DOHH2 (cell line): Measurements from ENCODE around the gene SPNS2.

Experiments
- H3F3A ChIP-seq: fragments of 200-600 bp; sonication (generic), shearing (Covaris generic); 2 replicates; pipeline ENCODE4 v1.6.0; 2016; ENCODE audit warnings: antibody characterized with exemption, mild to moderate bottlenecking; ENCODE audit not compliant: control insufficient read depth, insufficient read depth
- H3K27ac ChIP-seq: fragments of 200-600 bp; sonication (generic); 2 replicates; pipeline ENCODE4 v1.5.1; 2014; ENCODE audit warnings: low read depth, mild to moderate bottlenecking, low read length, moderate library complexity
- H3K27me3 ChIP-seq: fragments of 200-600 bp; sonication (generic); 2 replicates; pipeline ENCODE4 v1.6.1; 2014; ENCODE audit warnings: mild to moderate bottlenecking, low read length, mixed read lengths; ENCODE audit not compliant: control insufficient read depth
- H3K36me3 ChIP-seq: fragments of 200-600 bp; sonication (generic); 2 replicates; pipeline ENCODE4 v1.6.1; 2014; ENCODE audit warnings: mild to moderate bottlenecking, low read length, moderate library complexity, mixed read lengths; ENCODE audit not compliant: control insufficient read depth
- H3K4me1 ChIP-seq: fragments of 200-600 bp; sonication (generic); 2 replicates; pipeline ENCODE4 v1.6.1; 2014; ENCODE audit warnings: mild to moderate bottlenecking, low read length, mixed read lengths; ENCODE audit not compliant: control insufficient read depth
- H3K4me2 ChIP-seq: fragments of 200-600 bp; sonication (generic); 2 replicates; pipeline ENCODE4 v1.6.0; 2014; ENCODE audit warnings: mild to moderate bottlenecking, low read length, moderate library complexity
- H3K4me3 ChIP-seq: fragments of 200-600 bp; sonication (generic); 2 replicates; pipeline ENCODE4 v1.5.1; 2014; ENCODE audit warnings: mild to moderate bottlenecking, low read length, mixed read lengths
- H3K79me2 ChIP-seq: fragments of 200-600 bp; sonication (generic); 2 replicates; pipeline ENCODE4 v1.6.1; 2014; ENCODE audit warnings: mild to moderate bottlenecking, low read length, mixed read lengths; ENCODE audit not compliant: control insufficient read depth
- H3K9me2 ChIP-seq: fragments of 200-600 bp; sonication (generic); replicated peaks from 2 replicates; pipeline ENCODE4 v1.6.1; 2014; ENCODE audit warnings: mild to moderate bottlenecking, low read length, mixed read lengths; ENCODE audit not compliant: control insufficient read depth
- H3K9me3 ChIP-seq: fragments of 200-600 bp; sonication (generic); 2 replicates; pipeline ENCODE4 v1.6.1; 2014; ENCODE audit warnings: antibody characterized with exemption, low read length, mixed read lengths; ENCODE audit not compliant: control insufficient read depth, insufficient read depth
- H4K20me1 ChIP-seq: fragments of 200-600 bp; sonication (generic); 2 replicates; pipeline ENCODE4 v1.6.0; 2014; ENCODE audit warnings: low read depth, mild to moderate bottlenecking, antibody characterized with exemption, low read length, moderate library complexity; ENCODE audit not compliant: control insufficient read depth, insufficient read depth
- CTCF ChIP-seq: fragments of 200-600 bp; sonication (generic); IDR thresholded peaks from one replicate; pipeline ENCODE4 v1.5.1; 2014; ENCODE audit warnings: antibody characterized with exemption, mild to moderate bottlenecking, low read depth, low read length; ENCODE audit not compliant: poor library complexity, severe bottlenecking
- EZH2phosphoT487 ChIP-seq: fragments of 200-600 bp; sonication (generic); IDR thresholded peaks from 2 replicates; pipeline ENCODE4 v1.6.1; 2017; ENCODE audit warnings: borderline replicate concordance, mild to moderate bottlenecking, antibody characterized with exemption, low read length, moderate library complexity, mixed read lengths

The SPNS2 gene

GRCh38 chr17:4488989-4489595 lies 9.6 kb upstream of the SPNS2 start:
- H3K4me2 ChIP-seq, result no peak overlapping the region
- H3F3A ChIP-seq, result no peaks in the 10 kb centered on the region
- H4K20me1 ChIP-seq, result no peaks in the 10 kb centered on the region
- H3K79me2 ChIP-seq, result no peaks in the 10 kb centered on the region
- no peak for TF ChIP-seq CTCF
- no peak for TF ChIP-seq EZH2phosphoT487
- no peaks in the 10 kb centered on the region for H3K36me3 ChIP-seq
- peaks cover 21% of the 10 kb centered on the region for H3K27me3 ChIP-seq
- H3K27ac ChIP-seq, result no peak overlapping the region
- no peaks in the 10 kb centered on the region for H3K9me3 ChIP-seq
- H3K9me2 ChIP-seq, result no peaks in the 10 kb centered on the region
- H3K4me1 ChIP-seq, result peaks cover 10% of the 10 kb centered on the region
- H3K4me3 ChIP-seq, result no peak overlapping the region

- Histone ChIP-seq H4K20me1 (no peaks in the 10 kb centered on the region), H3K27ac (no peak overlapping the region), H3K4me2 (no peak overlapping the region), H3K79me2 (no peaks in the 10 kb centered on the region), H3K4me3 (no peak overlapping the region), H3K36me3 (no peaks in the 10 kb centered on the region), H3F3A (no peaks in the 10 kb centered on the region), H3K4me1 (peaks cover 10% of the 10 kb centered on the region), H3K27me3 (peaks cover 21% of the 10 kb centered on the region), H3K9me2 (no peaks in the 10 kb centered on the region), H3K9me3 (no peaks in the 10 kb centered on the region)
- no peak for TF ChIP-seq CTCF
- no peak for TF ChIP-seq EZH2phosphoT487
Measured at GRCh38 chr17:4490109-4490591, 8.5 kb upstream of the SPNS2 start.

GRCh38 chr17:4490637-4491061 lies 8.0 kb upstream of the SPNS2 start:
- TF ChIP-seq EZH2phosphoT487 (no peak), CTCF (no peak)
- Histone ChIP-seq H3K36me3 (no peaks in the 10 kb centered on the region), H3K9me3 (no peaks in the 10 kb centered on the region), H3F3A (no peaks in the 10 kb centered on the region), H3K4me2 (no peak overlapping the region), H3K27me3 (peaks cover 22% of the 10 kb centered on the region), H3K4me1 (peaks cover 10% of the 10 kb centered on the region), H3K9me2 (no peaks in the 10 kb centered on the region), H3K27ac (no peak overlapping the region), H3K4me3 (no peak overlapping the region), H4K20me1 (no peaks in the 10 kb centered on the region), H3K79me2 (no peaks in the 10 kb centered on the region)
